Measurements from ENCODE around the gene JKAMP. TPM values are rescaled to one million over a fixed set of nuclear protein-coding genes. Genes with fewer than 3 reads are reported as not detected.

Gene JKAMP
- total and polyA plus RNA-seq, 2 donors (not counting 3 experiments of a cell fraction or from before 2014, with no cell fraction given): 30.8 to 160 TPM

- Histone ChIP-seq H3K4me1 (ENCODE audit: control insufficient read depth, extremely low read depth, insufficient read depth, low read length) (no peaks in the 10 kb centered on the region), H4K20me1 (replicated peaks; ENCODE audit: control insufficient read depth, extremely low read depth, insufficient read depth, low read length) (no peaks in the 10 kb centered on the region), H3K9ac (replicated peaks; ENCODE audit: extremely low read depth, insufficient read depth, low read length) (no peak overlapping the region), H3K4me3 (replicated peaks in 1 of 3; ENCODE audit: insufficient read depth in 1 of 3, low read depth in 1 of 3, low read length in 3 of 3) (no peak overlapping the region), H3K79me2 (ENCODE audit: control insufficient read depth, insufficient read depth, low read length) (no peaks in the 10 kb centered on the region), H3K9me3 (replicated peaks; ENCODE audit: control insufficient read depth, insufficient read depth, low read length) (no peaks in the 10 kb centered on the region), H3K36me3 (ENCODE audit: control insufficient read depth in 2 of 2, extremely low read depth in 1 of 2, insufficient read depth in 2 of 2, low read length in 2 of 2) (no peaks in the 10 kb centered on the region), H2AFZ (ENCODE audit: low read depth, low read length) (no peak overlapping the region), H3K4me2 (ENCODE audit: insufficient read depth, low read length) (no peak overlapping the region), H3K27ac (ENCODE audit: insufficient read depth, low read depth, low read length) (no peak overlapping the region), H3K27me3 (ENCODE audit: control insufficient read depth in 2 of 2, insufficient read depth in 2 of 2, low read length in 2 of 2) (no peaks in the 10 kb centered on the region), H3K9me1 (replicated peaks; ENCODE audit: control insufficient read depth, extremely low read depth, insufficient read depth, low read length) (no peaks in the 10 kb centered on the region)
- FAIRE-seq (no peak), DNase-seq (ENCODE audit: low read depth, low spot score) (no peak)
- ChIA-PET POLR2A (no interaction called here), CTCF (no interaction called here)
- intact Hi-C loops (cut with micrococcal nuclease): no loop called here
- dilution Hi-C loops (cut with MboI; ENCODE audit: extremely low pct_ligation_motif_present, low sequenced_read_pairs): no loop called here
- TF ChIP-seq POLR2AphosphoS5 (IDR thresholded peaks at IDR 0.05; ENCODE audit: insufficient read depth, low read depth, low read length) (no peak), GATA2 (IDR thresholded peaks at IDR 0.05; ENCODE audit: insufficient read depth, insufficient read length, low read depth, low read length) (no peak)
- no TSS peak for BruUV-seq (replicated peaks)
These were observed 63.0 kb downstream of the JKAMP start for GRCh38 chr14:59547310-59547709.

Other genes with a start within 250 kb of the JKAMP start
- 3.4 and 3.7 TPM in 2 replicates for gene GPR135, start 19.1 kb upstream of the JKAMP start, total RNA-seq
- gene GPR135, start 19.1 kb upstream of the JKAMP start, polyA plus RNA-seq: 0.80 and 0.97 TPM in 2 replicates
- gene L3HYPDH, start 109 bp upstream of the JKAMP start, total RNA-seq: 30.2 and 31.0 TPM in 2 replicates
- gene L3HYPDH, start 109 bp upstream of the JKAMP start, polyA plus RNA-seq: 26.2 and 27.3 TPM in 2 replicates
- not detected in 2 replicates for gene CCDC175, start 92.3 kb downstream of the JKAMP start, total RNA-seq
- gene CCDC175, start 92.3 kb downstream of the JKAMP start, polyA plus RNA-seq: not detected in 2 replicates

Measured in endothelial cell of umbilical vein (primary cell).